HG03135 (cell line): ENCODE measurements around the gene CCND2.

Experiments
- ATAC-seq: cut with Tn5 transposase; IDR thresholded peaks from one replicate; pipeline ENCODE4 v1.9.1; 2021; ENCODE audit warnings: mild to moderate bottlenecking, moderate library complexity; ENCODE audit not compliant: unreplicated experiment

The CCND2 gene

GRCh38 chr12:4275870-4276301, 2.3 kb downstream of the CCND2 start:
- no peak for ATAC-seq

GRCh38 chr12:4276524-4277204, 3.1 kb downstream of the CCND2 start:
- ATAC-seq: no peak

GRCh38 chr12:4277205-4277543, 3.6 kb downstream of the CCND2 start:
- ATAC-seq: no peak

GRCh38 chr12:4277857-4278256, 4.3 kb downstream of the CCND2 start:
- ATAC-seq: no peak

- ATAC-seq: no peak
Measured at GRCh38 chr12:4278329-4279197, 5.0 kb downstream of the CCND2 start.

- no peak for ATAC-seq
Measured at GRCh38 chr12:4279198-4279690, 5.7 kb downstream of the CCND2 start.

GRCh38 chr12:4280351-4281163, 7.0 kb downstream of the CCND2 start:
- no peak for ATAC-seq

GRCh38 chr12:4281173-4281654, 7.7 kb downstream of the CCND2 start:
- no peak for ATAC-seq

- no peak for ATAC-seq
Measured at GRCh38 chr12:4282103-4282891, 8.7 kb downstream of the CCND2 start.

- no peak for ATAC-seq
Measured at GRCh38 chr12:4282892-4283511, 9.4 kb downstream of the CCND2 start.

- ATAC-seq: no peak
Measured at GRCh38 chr12:4283512-4284255, 10.1 kb downstream of the CCND2 start.

GRCh38 chr12:4284306-4284705, 10.7 kb downstream of the CCND2 start:
- no peak for ATAC-seq

GRCh38 chr12:4285070-4285469, 11.5 kb downstream of the CCND2 start:
- ATAC-seq: no peak

GRCh38 chr12:4286228-4286627, 12.7 kb downstream of the CCND2 start:
- no peak for ATAC-seq

GRCh38 chr12:4286771-4287317, 13.3 kb downstream of the CCND2 start:
- no peak for ATAC-seq

GRCh38 chr12:4287325-4288211, 14.0 kb downstream of the CCND2 start:
- ATAC-seq: no peak

- no peak for ATAC-seq
Measured at GRCh38 chr12:4288296-4289131, 15.0 kb downstream of the CCND2 start.
